NT2/D1 (cell line): ENCODE measurements around the gene PTGER3.

Source experiments
- DNase-seq: peaks from one replicate; pipeline ENCODE4 v3.0.0-alpha.2; 2011; ENCODE audit warnings: low read depth, low spot score
- H3K27me3 ChIP-seq: 2 replicates; pipeline ENCODE4 v1.6.0; 2011; ENCODE audit warnings: mild to moderate bottlenecking; ENCODE audit not compliant: insufficient read length, insufficient read depth
- H3K36me3 ChIP-seq: 2 replicates; pipeline ENCODE4 v1.6.1; 2011; ENCODE audit warnings: mild to moderate bottlenecking, low read length, mixed read lengths; ENCODE audit not compliant: insufficient read depth, insufficient read length
- H3K4me1 ChIP-seq: 2 replicates; pipeline ENCODE4 v1.5.1; 2011; ENCODE audit not compliant: insufficient read depth, insufficient read length
- H3K4me3 ChIP-seq: 2 replicates; pipeline ENCODE4 v1.5.1; 2011; ENCODE audit warnings: low read depth; ENCODE audit not compliant: insufficient read length
- H3K9ac ChIP-seq: 2 replicates; pipeline ENCODE4 v1.6.0; 2011; ENCODE audit warnings: low read depth; ENCODE audit not compliant: insufficient read length
- H3K9me3 ChIP-seq: 2 replicates; pipeline ENCODE4 v1.5.1; 2011; ENCODE audit warnings: mild to moderate bottlenecking, low read length; ENCODE audit not compliant: insufficient read depth
- SUZ12 ChIP-seq: IDR thresholded peaks from 2 replicates; pipeline ENCODE4 v1.6.1; 2011; ENCODE audit not compliant: insufficient read length, insufficient read depth; ENCODE audit errors: extremely low read depth
- YY1 ChIP-seq: IDR thresholded peaks from 2 replicates; pipeline ENCODE4 v1.6.1; 2011; ENCODE audit not compliant: insufficient read length, insufficient read depth
- ZNF274 ChIP-seq: IDR thresholded peaks from 2 replicates; pipeline ENCODE4 v1.6.1; 2011; ENCODE audit warnings: mild to moderate bottlenecking, low read depth, low read length

The PTGER3 gene

GRCh38 chr1:71068325-71069240 lies 21.0 kb upstream of the PTGER3 start:
- DNase-seq, result no peak
- no peak overlapping the region for H3K9ac ChIP-seq
- H3K4me1 ChIP-seq, result no peaks in the 10 kb centered on the region
- H3K36me3 ChIP-seq, result peaks cover 100% of the 10 kb centered on the region
- no peaks in the 10 kb centered on the region for H3K9me3 ChIP-seq
- no peaks in the 10 kb centered on the region for H3K27me3 ChIP-seq
- TF ChIP-seq ZNF274, result no peak
- no peak for TF ChIP-seq YY1
- TF ChIP-seq SUZ12, result no peak
- no peak overlapping the region for H3K4me3 ChIP-seq

- Histone ChIP-seq H3K27me3 (no peaks in the 10 kb centered on the region), H3K4me3 (no peak overlapping the region), H3K9ac (no peak overlapping the region), H3K36me3 (peaks cover 33% of the 10 kb centered on the region), H3K4me1 (peaks cover 2% of the 10 kb centered on the region), H3K9me3 (no peaks in the 10 kb centered on the region)
- DNase-seq, result no peak
- no peak for TF ChIP-seq ZNF274
Measured at GRCh38 chr1:71054791-71055190, 7.2 kb upstream of the PTGER3 start.

GRCh38 chr1:71054281-71054731 lies 6.7 kb upstream of the PTGER3 start:
- Histone ChIP-seq H3K9me3 (no peaks in the 10 kb centered on the region), H3K4me1 (peaks cover 2% of the 10 kb centered on the region), H3K9ac (no peak overlapping the region), H3K36me3 (peaks cover 29% of the 10 kb centered on the region), H3K27me3 (peaks cover under 1% of the 10 kb centered on the region), H3K4me3 (no peak overlapping the region)
- no peak for DNase-seq
- no peak for TF ChIP-seq ZNF274

- H3K4me1 ChIP-seq, result peaks cover 2% of the 10 kb centered on the region
- no peak overlapping the region for H3K9ac ChIP-seq
- no peak for DNase-seq
- peaks cover 5% of the 10 kb centered on the region for H3K27me3 ChIP-seq
- TF ChIP-seq SUZ12, result no peak
- no peak overlapping the region for H3K4me3 ChIP-seq
- peaks cover 24% of the 10 kb centered on the region for H3K36me3 ChIP-seq
- no peaks in the 10 kb centered on the region for H3K9me3 ChIP-seq
Measured at GRCh38 chr1:71053758-71054157, 6.1 kb upstream of the PTGER3 start.

- Histone ChIP-seq H3K4me3 (no peak overlapping the region), H3K4me1 (peaks cover 2% of the 10 kb centered on the region)
Measured at GRCh38 chr1:71053146-71053545, 5.5 kb upstream of the PTGER3 start.

GRCh38 chr1:71049951-71050598 lies 2.5 kb upstream of the PTGER3 start:
- Histone ChIP-seq H3K4me1 (peaks cover 4% of the 10 kb centered on the region), H3K27me3 (peaks cover 32% of the 10 kb centered on the region), H3K9ac (no peak overlapping the region), H3K9me3 (no peaks in the 10 kb centered on the region), H3K4me3 (no peak overlapping the region), H3K36me3 (no peaks in the 10 kb centered on the region)
- no peak for TF ChIP-seq SUZ12
- TF ChIP-seq ZNF274, result no peak
- TF ChIP-seq YY1, result no peak
- DNase-seq, result peak; percentile 81

More at GRCh38 chr1:71053146-71053545, 5.5 kb upstream of the PTGER3 start:
- no peak for TF ChIP-seq SUZ12
- TF ChIP-seq ZNF274, result no peak
- no peak for TF ChIP-seq YY1
- DNase-seq, result no peak
- peaks cover 18% of the 10 kb centered on the region for H3K36me3 ChIP-seq
- H3K27me3 ChIP-seq, result peaks cover 12% of the 10 kb centered on the region
- no peak overlapping the region for H3K9ac ChIP-seq
- no peaks in the 10 kb centered on the region for H3K9me3 ChIP-seq

- Histone ChIP-seq H3K9ac (peak overlapping the region; percentile 86), H3K36me3 (no peaks in the 10 kb centered on the region), H3K4me1 (peaks cover 2% of the 10 kb centered on the region), H3K4me3 (peak overlapping the region; percentile 75), H3K27me3 (peaks cover 32% of the 10 kb centered on the region), H3K9me3 (no peaks in the 10 kb centered on the region)
- TF ChIP-seq ZNF274 (no peak), YY1 (no peak), SUZ12 (no peak)
- no peak for DNase-seq
Measured at GRCh38 chr1:71046891-71047634, 553 bp downstream of the PTGER3 start.
